ENCODE data around the gene CACNA1G.
A peak's percentile ranks its signal among the peaks of the same experiment; 100 is the strongest.

Gene CACNA1G

DNA sequence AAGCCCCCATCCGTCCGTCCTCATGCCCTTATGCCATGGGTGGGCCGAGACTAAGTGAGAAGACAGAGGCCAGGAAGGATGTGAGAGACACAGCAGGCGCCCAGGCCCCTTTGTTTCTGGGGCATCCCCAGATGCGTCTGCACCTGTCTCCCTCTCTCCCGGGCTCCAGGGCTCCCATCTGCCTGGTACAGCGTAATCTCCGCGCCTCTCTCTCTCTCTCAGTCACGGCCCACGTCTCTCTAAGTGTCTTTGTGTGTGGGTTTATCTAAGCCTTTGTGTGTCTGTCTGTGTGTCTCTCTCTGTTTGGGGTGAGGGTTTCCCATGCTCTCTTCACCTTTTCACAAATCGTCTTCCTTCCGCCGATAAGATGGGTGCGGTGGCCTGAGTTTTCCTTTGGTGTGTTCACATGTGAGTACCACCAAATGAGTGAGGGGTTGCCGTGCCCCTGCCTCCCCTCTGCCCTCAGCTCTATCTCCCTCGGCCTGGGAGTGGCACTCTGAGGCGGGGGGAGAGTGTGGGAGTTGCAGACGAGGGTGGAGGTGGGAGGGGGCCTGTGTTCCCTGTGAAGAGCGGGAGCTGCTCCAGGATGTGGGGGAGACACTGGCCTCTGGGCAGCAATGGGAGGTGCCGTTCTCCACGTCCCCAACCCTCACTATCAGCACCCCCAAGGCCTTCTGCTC lies 48.3 kb downstream of the CACNA1G start:
- FAIRE-seq, result peak; percentile 38
- no peak for DNase-seq (ENCODE audit: insufficient read length, low spot score)

DNA sequence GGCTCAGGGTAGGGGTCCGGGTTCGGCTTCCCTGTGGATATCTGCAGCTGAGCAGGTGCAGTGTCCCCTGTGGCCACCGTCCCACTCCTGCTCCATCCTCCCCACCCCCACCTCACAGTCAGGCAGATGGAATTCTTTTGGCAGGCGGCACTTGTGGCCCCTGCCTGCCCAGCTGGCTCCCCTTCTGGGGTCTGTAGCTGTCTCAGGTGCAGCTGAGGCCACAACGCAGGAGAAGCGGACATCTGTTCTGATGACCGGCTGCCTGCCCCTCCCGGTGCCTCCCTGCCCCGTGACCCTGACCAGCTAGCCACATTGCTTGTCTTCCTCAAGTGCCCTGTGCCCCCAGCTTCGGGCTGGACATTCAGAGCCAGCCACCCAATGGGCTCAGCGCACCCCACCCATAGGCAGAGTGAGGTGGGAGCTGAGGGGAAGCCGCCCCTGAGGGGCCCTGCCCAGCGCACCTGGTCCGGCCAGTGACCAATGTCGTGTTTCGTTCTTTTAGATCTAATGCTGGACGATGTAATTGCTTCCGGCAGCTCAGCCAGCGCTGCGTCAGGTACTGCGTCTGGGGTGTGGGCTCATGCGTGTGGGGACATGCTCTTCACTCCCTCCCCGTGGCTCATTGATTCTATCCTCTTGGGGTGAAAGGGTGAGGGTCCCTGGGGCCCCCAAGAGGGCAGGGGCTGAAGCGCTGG lies 49.0 kb downstream of the CACNA1G start:
- DNase-seq (ENCODE audit: insufficient read length, low spot score), result no peak
- no peak for FAIRE-seq

DNA sequence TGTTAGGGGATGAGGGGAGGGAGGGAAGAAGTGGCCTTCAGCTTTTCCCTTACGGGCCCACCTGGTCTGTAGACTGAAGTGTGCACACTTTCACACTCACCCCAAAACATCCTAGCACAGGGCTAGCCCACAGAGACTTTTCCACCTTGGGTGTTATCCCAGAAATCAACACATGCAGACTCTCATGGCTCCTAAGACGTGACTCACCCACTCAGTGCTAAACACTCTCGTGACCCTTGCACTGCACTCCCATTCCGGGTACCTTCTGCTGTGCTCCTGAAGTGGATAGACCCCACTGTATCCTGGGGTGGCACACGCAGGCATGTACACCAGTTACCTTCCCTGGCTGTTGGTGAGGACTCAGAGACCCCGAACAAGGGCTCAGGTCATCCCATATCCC lies 51.1 kb downstream of the CACNA1G start:
- DNase-seq (ENCODE audit: insufficient read length, low spot score), result no peak
- no peak for FAIRE-seq

DNA sequence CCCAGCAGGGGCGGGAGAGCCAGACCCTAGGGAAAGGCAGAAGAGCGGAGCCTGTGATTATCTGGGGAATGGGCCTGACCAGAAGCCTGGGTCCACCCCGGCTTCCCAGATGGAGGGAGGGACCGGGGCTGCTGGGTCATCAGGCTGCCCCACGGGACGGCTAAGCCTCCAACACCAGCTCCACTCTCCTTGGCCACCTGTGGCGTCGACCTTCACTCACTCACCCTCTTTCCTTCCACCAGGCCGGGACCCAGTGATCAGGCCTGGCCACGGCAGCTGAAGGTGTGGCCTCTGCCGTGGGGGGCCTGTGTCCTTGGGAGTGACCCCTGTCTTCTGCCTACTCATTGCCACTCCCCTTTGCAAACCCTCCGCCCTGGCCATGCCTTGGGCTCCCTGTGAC lies 51.8 kb downstream of the CACNA1G start:
- FAIRE-seq, result no peak
- DNase-seq (ENCODE audit: insufficient read length, low spot score), result no peak

DNA sequence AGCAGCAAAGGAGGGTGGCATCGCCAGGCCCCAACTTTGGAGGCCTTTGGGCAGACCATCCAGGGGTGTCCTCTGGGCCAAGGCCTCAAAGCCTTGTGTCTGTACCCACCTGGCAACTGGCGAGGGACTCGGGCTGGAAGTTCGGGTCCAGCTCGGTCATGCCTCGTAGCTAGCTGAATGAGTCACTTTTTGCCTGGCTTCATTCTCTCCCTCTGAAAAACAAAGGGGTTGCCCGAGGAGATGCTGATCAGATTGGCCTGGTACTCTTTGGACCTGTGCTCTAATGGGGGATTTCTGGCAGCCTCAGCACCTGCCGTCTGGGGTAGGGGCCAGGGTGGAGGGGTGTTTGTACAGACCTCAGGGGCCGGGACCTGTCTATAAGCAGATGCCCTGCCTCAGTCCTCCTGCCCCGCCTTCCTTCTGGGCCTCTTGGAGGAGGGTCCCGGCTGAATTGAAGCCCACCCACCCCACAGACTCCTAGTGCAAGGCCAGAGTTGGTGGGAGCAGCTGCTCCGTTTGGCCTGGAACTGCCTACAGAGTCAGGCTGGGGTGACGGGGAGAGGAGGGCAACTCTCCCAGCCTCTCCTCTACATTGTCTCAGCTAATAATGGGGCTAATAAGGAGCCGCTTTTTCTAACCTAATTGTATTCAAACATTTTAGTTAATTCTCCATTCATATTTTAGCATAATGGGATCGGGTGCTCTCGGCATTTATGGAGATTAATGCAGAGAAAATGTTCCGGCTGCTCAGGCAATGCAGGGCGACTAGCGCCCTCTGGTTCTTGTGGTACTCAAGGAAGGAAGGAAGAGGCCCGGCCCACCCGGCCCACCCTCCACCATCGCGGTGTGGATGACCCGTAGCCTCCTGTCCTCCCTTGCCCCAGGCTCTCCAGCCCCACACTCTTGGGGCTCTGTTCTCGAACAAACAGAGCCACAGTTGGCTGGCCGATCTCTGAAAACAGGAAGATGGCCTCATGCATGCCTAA lies 52.8 kb downstream of the CACNA1G start:
- DNase-seq (ENCODE audit: insufficient read length, low spot score), result no peak
- FAIRE-seq, result no peak

DNA sequence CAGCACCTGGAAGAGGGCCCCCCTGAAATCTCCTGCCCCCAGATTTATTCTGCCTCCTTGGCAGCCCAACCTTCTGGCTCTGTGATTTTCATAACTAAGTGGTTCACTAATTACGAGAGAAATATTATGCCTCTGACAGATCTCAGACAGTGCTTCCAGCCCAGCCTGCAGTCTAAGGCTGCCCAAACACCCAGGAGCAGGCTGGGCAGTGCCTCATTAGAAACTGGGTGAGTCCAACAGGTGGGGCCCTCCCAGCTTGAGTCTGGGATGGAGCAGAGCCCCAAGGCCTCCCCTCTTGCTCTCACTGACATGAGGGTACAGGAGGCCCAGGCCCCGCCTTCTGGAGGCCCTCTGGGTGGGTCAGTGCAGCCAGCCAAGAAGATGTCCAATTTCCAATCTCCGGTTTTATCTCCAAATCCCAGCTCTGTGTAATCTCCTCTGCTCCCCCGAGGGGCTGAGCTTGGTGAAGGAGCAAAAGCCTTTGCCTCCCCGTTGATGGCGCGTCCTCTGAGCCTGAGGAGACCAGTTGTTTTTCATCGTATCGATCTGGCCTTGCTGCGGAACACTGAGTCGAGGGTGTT lies 54.0 kb downstream of the CACNA1G start:
- FAIRE-seq (no peak), DNase-seq (ENCODE audit: insufficient read length, low spot score) (no peak)

DNA sequence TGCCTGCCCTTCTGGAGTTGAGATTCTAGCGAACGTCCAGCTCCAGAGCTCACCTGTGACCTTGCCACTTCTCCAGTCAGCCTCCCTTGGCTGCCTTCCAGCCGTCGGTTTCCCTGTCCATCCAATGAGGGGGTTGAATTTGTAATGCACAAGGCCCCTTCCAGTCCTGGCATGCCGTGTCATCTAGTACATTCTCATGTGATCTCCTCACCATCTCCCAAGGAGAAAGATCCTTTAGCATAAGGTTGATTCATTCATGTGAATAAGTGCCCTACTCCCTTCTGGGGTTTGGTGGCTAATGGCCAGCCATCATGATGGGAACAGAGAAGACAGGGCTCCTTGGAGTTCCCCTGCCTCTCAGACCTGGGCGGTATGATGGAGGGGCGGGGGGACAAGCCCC lies 55.3 kb downstream of the CACNA1G start:
- DNase-seq (ENCODE audit: insufficient read length, low spot score) (no peak), FAIRE-seq (peak; percentile 89)

DNA sequence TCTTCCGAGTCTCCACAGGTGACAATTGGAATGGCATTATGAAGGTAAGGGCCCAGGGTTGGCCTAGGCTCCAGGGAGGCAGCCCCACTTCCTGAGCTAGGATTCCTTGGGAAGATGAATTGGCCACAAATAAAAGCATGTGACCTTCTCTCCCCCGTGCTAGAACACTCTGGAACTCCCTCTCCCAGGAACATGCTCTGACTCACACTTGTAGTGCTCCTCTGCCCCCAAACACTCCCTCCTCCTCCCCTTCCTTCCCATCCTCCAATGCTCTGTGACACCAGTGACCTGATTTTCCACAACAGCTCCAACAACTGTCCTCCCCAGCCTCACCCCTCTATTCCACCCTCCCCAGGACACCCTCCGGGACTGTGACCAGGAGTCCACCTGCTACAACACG lies 57.8 kb downstream of the CACNA1G start:
- DNase-seq (ENCODE audit: insufficient read length, low spot score) (no peak), FAIRE-seq (peak; percentile 82)

DNA sequence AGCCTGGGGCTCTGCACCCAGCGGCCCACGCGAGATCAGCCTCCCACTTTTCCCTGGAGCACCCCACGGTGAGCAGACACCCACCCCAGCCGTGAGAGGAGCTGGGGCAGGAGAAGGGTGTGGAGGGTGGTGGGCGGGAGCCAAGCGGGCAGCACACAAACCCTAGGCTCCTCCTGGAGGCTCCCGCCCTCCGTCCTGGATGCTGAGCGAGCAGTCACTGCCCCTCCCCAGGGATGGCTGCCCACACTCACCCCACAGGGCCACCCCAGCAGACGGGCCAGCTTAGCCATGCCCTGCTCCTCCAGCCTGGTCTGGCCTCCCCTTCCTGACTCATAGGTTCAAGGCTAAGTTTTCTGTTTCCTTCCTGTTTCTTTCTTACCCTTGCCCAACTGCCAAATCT lies 58.4 kb downstream of the CACNA1G start:
- FAIRE-seq (no peak), DNase-seq (ENCODE audit: insufficient read length, low spot score) (no peak)

DNA sequence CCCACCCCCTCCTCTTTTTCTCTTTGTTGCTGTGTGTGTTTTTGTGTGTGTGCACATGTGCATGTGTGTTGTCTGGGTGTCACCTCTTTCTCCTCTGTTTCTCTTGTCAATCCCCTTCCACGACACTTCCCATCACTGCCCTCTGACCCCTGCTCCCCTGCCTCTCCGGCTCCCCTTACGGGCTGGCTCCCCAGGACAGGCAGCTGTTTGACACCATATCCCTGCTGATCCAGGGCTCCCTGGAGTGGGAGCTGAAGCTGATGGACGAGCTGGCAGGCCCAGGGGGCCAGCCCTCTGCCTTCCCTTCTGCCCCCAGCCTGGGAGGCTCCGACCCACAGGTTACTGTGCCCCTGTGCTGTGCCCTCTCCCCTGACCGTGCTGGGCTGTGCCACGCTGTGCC lies 59.0 kb downstream of the CACNA1G start:
- DNase-seq (ENCODE audit: insufficient read length, low spot score) (no peak), FAIRE-seq (peak; percentile 80)

DNA sequence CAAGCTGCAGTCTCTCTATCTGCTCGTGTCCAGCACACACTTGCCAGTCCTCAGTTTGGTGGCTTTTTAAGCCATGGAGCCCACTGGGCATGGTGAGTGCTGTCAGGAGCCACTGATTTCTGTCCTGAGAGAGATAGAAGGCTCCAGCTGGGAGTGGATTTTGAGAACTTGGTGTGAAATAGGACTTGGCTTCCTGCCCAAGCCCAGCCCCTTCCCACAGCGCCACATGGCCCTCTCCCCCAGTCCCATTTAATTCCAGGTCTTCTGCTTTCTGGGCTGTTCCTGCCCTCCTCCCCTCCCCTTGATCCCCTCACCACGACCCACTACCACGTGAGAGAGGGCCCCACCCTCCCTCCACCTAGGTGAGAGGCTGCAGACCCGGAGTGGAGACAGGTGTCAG lies 59.7 kb downstream of the CACNA1G start:
- no peak for DNase-seq (ENCODE audit: insufficient read length, low spot score)
- no peak for FAIRE-seq

DNA sequence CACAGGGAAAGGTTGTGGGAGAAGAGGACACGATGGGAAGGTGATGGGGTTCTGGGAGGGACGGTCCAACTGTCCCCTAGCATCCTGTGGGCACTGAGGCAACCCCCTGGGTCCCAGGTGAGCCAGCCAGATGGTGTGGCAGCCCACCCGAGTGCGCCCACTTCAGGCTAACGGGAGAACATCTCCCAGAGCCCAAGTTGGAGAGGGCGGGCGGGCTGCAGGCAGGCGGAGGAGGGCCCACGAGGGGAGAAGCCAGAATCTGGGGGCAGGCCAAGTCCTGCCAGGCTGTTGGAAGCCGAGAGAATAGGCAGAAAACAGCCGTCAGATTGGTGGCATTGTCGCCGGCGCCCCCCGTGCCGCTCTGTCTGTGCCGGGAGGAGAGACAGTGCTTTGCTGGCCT lies 60.3 kb downstream of the CACNA1G start:
- DNase-seq (ENCODE audit: insufficient read length, low spot score) (no peak), FAIRE-seq (no peak)

DNA sequence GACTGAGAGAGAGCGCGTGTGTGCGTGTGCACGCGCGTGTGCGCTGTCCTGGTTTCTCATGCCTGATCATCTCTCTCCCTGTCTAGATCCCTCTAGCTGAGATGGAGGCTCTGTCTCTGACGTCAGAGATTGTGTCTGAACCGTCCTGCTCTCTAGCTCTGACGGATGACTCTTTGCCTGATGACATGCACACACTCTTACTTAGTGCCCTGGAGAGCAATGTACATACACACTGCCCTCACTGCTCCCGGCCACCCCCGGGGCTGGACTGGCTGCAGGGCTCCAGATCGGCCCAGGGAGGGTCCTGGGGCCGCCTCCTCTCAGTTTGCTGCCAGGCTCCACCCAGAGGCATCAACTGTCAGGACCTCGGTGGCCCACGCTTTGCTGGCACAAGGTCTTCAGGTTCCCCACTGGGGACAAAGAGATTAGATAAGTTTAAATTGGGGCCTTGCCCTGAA lies 61.1 kb downstream of the CACNA1G start:
- peak; percentile 60 for FAIRE-seq
- DNase-seq (ENCODE audit: insufficient read length, low spot score), result no peak

DNA sequence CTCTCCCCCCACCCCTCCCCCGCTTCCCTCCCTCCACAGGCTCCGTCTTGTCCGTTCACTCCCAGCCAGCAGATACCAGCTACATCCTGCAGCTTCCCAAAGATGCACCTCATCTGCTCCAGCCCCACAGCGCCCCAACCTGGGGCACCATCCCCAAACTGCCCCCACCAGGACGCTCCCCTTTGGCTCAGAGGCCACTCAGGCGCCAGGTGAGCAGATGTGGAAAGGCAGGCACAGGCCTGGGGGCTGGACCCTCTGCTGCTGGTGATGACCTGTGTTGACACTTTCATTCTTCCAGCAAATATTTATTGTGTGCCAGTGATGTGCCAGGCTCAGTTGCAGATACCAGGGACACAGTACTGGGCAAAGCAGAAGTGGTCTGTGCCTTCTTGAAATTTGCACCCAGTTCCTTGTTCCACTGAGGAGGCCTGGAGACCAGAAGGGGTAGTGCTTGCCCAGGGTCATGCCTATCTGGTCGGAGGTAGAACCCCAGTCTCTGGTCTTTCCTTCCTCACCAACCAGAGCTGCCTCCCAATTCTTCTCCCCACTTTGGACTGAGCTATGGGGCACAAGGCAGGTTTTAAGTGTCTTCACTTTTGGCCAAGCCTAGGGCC lies 63.9 kb downstream of the CACNA1G start:
- FAIRE-seq, result no peak
- no peak for DNase-seq (ENCODE audit: insufficient read length, low spot score)

DNA sequence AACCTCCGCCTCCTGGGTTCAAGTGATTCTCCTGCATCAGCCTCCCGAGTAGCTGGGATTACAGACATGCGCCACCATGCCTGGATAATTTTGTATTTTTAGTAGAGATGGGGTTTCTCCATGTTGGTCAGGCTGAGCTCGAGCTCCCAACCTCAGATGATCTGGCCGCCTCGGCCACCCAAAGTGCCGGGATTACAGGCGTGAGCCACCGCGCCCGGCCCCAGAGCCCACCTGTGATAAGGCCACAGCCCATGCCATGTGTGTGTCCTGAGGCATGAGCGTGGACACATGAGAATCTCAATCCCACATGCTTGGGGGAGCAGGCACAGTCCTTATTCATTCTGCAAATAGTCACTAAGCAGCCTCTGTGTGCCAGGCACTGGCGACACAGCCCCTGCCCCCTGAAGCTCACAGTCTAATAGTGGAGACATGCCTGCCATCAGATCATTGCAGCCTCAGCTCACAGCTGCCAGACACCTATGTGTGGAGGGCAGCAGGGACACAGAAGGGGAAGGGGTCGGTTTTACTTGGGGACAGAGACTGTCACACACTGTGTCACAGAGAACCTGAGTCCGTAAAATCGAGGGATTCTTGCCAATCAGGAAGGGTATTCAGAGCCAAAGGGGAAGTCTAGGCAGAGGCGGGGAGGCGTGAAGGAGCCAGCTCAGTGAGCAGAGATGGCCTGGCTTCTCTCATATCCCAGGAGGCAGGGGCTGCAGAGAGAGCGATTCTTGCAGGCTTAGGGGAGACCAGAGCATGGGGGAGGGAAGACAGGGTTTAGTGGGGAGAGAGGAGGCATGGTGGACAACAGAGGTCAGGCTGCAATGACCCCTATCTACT lies 64.7 kb downstream of the CACNA1G start:
- DNase-seq (ENCODE audit: insufficient read length, low spot score), result no peak
- peak; percentile 57 for FAIRE-seq

DNA sequence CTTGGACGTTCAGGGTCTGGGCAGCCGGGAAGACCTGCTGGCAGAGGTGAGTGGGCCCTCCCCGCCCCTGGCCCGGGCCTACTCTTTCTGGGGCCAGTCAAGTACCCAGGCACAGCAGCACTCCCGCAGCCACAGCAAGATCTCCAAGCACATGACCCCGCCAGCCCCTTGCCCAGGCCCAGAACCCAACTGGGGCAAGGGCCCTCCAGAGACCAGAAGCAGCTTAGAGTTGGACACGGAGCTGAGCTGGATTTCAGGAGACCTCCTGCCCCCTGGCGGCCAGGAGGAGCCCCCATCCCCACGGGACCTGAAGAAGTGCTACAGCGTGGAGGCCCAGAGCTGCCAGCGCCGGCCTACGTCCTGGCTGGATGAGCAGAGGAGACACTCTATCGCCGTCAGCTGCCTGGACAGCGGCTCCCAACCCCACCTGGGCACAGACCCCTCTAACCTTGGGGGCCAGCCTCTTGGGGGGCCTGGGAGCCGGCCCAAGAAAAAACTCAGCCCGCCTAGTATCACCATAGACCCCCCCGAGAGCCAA lies 65.6 kb downstream of the CACNA1G start:
- FAIRE-seq (peak; percentile 95), DNase-seq (ENCODE audit: insufficient read length, low spot score) (peak; percentile 84)

DNA sequence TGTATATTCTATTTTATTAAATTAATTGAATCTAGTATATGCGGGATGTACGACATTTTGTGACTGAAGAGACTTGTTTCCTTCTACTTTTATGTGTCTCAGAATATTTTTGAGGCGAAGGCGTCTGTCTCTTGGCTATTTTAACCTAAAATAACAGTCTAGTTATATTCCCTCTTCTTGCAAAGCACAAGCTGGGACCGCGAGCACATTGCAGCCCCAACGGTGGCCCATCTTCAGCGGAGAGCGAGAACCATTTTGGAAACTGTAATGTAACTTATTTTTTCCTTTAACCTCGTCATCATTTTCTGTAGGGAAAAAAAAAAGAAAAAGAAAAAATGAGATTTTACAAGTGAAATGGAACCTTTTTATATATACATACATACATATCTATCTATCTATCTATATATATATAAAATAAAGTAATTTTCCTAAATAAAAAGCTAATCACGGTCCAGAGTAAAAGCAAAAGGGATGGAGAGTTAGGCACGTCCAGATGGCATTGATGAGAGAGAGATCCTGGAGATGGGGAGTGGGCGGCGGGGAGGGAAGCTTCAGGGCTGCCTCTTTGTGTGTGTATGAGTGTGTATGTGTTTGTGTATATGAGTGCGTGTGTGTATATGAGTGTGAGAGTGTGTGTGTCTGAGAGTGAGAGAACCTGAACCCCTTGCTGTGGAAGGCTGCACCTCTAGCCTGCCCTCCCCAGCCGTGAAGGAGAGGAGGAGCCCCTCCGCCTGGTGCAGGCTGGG lies 66.7 kb downstream of the CACNA1G start:
- DNase-seq (ENCODE audit: insufficient read length, low spot score) (no peak), FAIRE-seq (peak; percentile 23)

DNA sequence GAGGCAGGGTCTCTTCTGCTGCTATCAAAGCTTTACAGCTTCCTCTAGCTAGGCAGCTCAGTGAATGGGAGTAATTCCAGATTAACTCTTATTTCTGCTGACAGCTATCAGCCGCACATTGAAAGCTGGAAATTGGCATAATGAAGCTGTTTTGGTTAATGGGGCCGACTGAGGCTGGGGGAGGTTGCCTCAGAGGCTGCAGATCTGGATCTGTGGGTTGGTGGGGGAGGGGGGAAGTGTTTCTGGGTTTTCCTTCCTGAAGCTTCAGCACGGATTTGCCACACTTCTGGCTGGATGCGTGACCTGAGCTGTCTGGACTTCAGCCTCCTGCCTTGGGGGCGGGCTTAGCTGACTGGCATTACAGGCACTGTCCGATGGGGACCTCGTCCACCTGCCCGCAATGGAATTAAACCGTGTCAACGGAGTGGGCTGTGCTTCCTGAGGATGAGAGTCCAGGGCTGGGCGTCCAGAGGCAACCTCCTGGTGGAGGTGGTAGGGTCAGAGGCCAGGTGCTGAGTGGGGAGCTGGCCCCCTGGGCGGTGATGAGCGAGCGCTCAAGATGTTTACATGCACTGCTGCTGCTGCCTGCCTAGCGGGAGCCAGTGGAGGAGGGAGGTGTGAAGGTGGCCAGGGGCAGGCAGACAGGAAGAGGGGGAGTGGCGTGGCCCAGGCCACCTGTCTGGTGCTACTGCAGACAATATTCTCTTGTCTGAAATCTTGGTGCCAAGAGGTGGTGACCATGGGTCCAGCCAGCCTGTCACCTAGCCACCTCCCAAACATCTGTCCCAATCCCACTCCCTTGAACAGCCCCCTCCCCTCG lies 67.5 kb downstream of the CACNA1G start:
- DNase-seq (ENCODE audit: insufficient read length, low spot score), result no peak
- FAIRE-seq, result peak; percentile 51

Measured in HTR-8/SVneo (cell line).